RCC 7860 (cell line): ENCODE results near the gene SEMA3F.
A peak's percentile ranks its signal among the peaks of the same experiment; 100 is the strongest.

Source experiments
- DNase-seq: peaks from one replicate; pipeline ENCODE4 v3.0.0-alpha.2; 2015; ENCODE audit warnings: low spot score
- FAIRE-seq: peaks from 2 replicates; lab custom pipeline; 2012; peaks lifted over from hg19 to GRCh38; lab: Jason Lieb, UNC

SEMA3F gene

GRCh38 chr3:50169232-50169832, 14.2 kb downstream of the SEMA3F start:
- DNase-seq, result no peak
- no peak for FAIRE-seq

- DNase-seq, result no peak
- FAIRE-seq, result no peak
Measured at GRCh38 chr3:50169858-50170257, 14.7 kb downstream of the SEMA3F start.

GRCh38 chr3:50170689-50171088, 15.6 kb downstream of the SEMA3F start:
- FAIRE-seq (no peak), DNase-seq (peak; percentile 82)

- no peak for DNase-seq
- no peak for FAIRE-seq
Measured at GRCh38 chr3:50171540-50172301, 16.6 kb downstream of the SEMA3F start.

GRCh38 chr3:50172626-50173220, 17.6 kb downstream of the SEMA3F start:
- no peak for FAIRE-seq
- DNase-seq, result no peak

- DNase-seq, result no peak
- FAIRE-seq, result no peak
Measured at GRCh38 chr3:50173685-50174516, 18.8 kb downstream of the SEMA3F start.

- no peak for FAIRE-seq
- DNase-seq, result no peak
Measured at GRCh38 chr3:50174517-50174895, 19.4 kb downstream of the SEMA3F start.

GRCh38 chr3:50174947-50175524, 19.9 kb downstream of the SEMA3F start:
- no peak for FAIRE-seq

GRCh38 chr3:50177346-50177745, 22.2 kb downstream of the SEMA3F start:
- DNase-seq (no peak), FAIRE-seq (no peak)

More at GRCh38 chr3:50174947-50175524, 19.9 kb downstream of the SEMA3F start:
- no peak for DNase-seq

- FAIRE-seq (no peak), DNase-seq (no peak)
Measured at GRCh38 chr3:50179710-50180109, 24.6 kb downstream of the SEMA3F start.

GRCh38 chr3:50181985-50182384, 26.9 kb downstream of the SEMA3F start:
- no peak for DNase-seq
- no peak for FAIRE-seq

GRCh38 chr3:50182533-50183099, 27.5 kb downstream of the SEMA3F start:
- FAIRE-seq (no peak), DNase-seq (no peak)

GRCh38 chr3:50183755-50184154, 28.6 kb downstream of the SEMA3F start:
- FAIRE-seq (no peak), DNase-seq (no peak)

- FAIRE-seq (no peak), DNase-seq (no peak)
Measured at GRCh38 chr3:50184242-50184978, 29.3 kb downstream of the SEMA3F start.

- FAIRE-seq (no peak), DNase-seq (no peak)
Measured at GRCh38 chr3:50185230-50185629, 30.1 kb downstream of the SEMA3F start.

GRCh38 chr3:50186096-50186495, 31.0 kb downstream of the SEMA3F start:
- FAIRE-seq (no peak), DNase-seq (no peak)

GRCh38 chr3:50187750-50188149, 32.6 kb downstream of the SEMA3F start:
- FAIRE-seq (no peak), DNase-seq (no peak)

GRCh38 chr3:50189274-50189673, 34.1 kb downstream of the SEMA3F start:
- FAIRE-seq (no peak), DNase-seq (peak; percentile 71)

GRCh38 chr3:50189989-50190388, 34.9 kb downstream of the SEMA3F start:
- DNase-seq, result no peak
- no peak for FAIRE-seq
